ENCODE data around the gene SELENOF.

DNA sequence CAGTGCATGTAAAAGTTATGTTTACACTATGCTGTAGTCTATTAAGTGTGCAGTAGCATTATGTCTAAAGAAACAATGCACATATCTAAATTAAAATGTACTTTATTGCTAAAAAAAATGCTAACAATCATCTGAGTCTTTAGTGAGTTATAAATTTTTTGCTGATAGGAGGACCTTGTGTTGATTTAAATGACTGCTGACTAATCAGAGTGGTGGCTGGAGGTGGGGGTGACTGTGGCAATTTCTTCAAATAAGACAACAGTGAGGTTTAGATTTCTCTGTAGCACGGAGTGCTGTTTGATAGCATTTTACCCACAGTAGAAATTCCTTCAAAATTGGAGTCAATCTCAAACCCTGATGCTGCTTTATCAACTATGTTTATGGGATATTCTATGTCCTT lies 37.5 kb upstream of the SELENOF start:
- TF ChIP-seq, protein P1, sequence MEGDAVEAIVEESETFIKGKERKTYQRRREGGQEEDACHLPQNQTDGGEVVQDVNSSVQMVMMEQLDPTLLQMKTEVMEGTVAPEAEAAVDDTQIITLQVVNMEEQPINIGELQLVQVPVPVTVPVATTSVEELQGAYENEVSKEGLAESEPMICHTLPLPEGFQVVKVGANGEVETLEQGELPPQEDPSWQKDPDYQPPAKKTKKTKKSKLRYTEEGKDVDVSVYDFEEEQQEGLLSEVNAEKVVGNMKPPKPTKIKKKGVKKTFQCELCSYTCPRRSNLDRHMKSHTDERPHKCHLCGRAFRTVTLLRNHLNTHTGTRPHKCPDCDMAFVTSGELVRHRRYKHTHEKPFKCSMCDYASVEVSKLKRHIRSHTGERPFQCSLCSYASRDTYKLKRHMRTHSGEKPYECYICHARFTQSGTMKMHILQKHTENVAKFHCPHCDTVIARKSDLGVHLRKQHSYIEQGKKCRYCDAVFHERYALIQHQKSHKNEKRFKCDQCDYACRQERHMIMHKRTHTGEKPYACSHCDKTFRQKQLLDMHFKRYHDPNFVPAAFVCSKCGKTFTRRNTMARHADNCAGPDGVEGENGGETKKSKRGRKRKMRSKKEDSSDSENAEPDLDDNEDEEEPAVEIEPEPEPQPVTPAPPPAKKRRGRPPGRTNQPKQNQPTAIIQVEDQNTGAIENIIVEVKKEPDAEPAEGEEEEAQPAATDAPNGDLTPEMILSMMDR (conservative IDR thresholded peaks at IDR 0.05; ENCODE audit: low read length), result no peak
- no peak for TF ChIP-seq EZH2phosphoT487 (IDR thresholded peaks at IDR 0.05; ENCODE audit: borderline replicate concordance, low read depth, low read length)
